Measurements from ENCODE around the gene DPP6. TPM values are rescaled to one million over a fixed set of nuclear protein-coding genes. Genes with fewer than 3 reads are reported as not detected.

The DPP6 gene
- total and polyA plus RNA-seq, 2 donors (not counting 1 experiment from before 2014, with no cell fraction given), result not detected

GRCh38 chr7:154620141-154620755, 568.0 kb downstream of the DPP6 start:
- no peaks in the 10 kb centered on the region for H3K27me3 ChIP-seq (replicated peaks in 1 of 4; ENCODE audit: control extremely low read depth in 1 of 4, control insufficient read depth in 3 of 4, insufficient read depth in 4 of 4, low read length in 3 of 4)
- no peaks in the 10 kb centered on the region for H3K27me3 Mint-ChIP-seq
- intact Hi-C loops (cut with micrococcal nuclease), result no loop called here
- no peak overlapping the region for H3K4me3 ChIP-seq (ENCODE audit: control extremely low read depth in 1 of 5, extremely low read depth in 1 of 5, insufficient read depth in 1 of 5, low read depth in 2 of 5, low read length in 4 of 5)
- no peak overlapping the region for H3K27ac Mint-ChIP-seq
- H3K79me2 ChIP-seq (ENCODE audit: control insufficient read depth, insufficient read depth, low read length), result no peaks in the 10 kb centered on the region
- H3K36me3 ChIP-seq (replicated peaks in 1 of 2; ENCODE audit: control extremely low read depth in 1 of 2, control insufficient read depth in 1 of 2, extremely low read depth in 1 of 2, insufficient read depth in 2 of 2, low read length in 1 of 2), result no peaks in the 10 kb centered on the region
- H3K4me3 Mint-ChIP-seq, result no peak overlapping the region
- H3K9me3 Mint-ChIP-seq (ENCODE audit: insufficient read depth), result no peaks in the 10 kb centered on the region
- no peak for DNase-seq
- no peak overlapping the region for H3K27ac ChIP-seq (ENCODE audit: low read length in 2 of 2)
- TF ChIP-seq CTCF (IDR thresholded peaks at IDR 0.05) (no peak), EZH2 (IDR thresholded peaks at IDR 0.05; ENCODE audit: borderline replicate concordance, insufficient read depth, low read depth, low read length, poor library complexity, severe bottlenecking) (no peak)
- H3K4me1 ChIP-seq (ENCODE audit: control insufficient read depth in 2 of 2, insufficient read depth in 2 of 2, low read length in 2 of 2), result no peaks in the 10 kb centered on the region
- peaks cover 0 to 11% (median 0%) of the 10 kb centered on the region in 3 donors for H3K9me3 ChIP-seq (ENCODE audit: control extremely low read depth in 1 of 3, control insufficient read depth in 2 of 3, insufficient read depth in 1 of 3, low read length in 2 of 3)
- H2AFZ ChIP-seq (ENCODE audit: insufficient read depth, low read depth, low read length, poor library complexity, severe bottlenecking), result no peak overlapping the region
- ChIA-PET POLR2A (no interaction called here), CTCF (no interaction called here)
- 97% methylated on average over 5 of the region's 9 CpGs for WGBS (ENCODE audit: insufficient coverage)
- H4K20me1 ChIP-seq (ENCODE audit: control insufficient read depth, insufficient read depth, low read length, poor library complexity, severe bottlenecking), result no peaks in the 10 kb centered on the region
- no peak overlapping the region for H3K9ac ChIP-seq (ENCODE audit: low read length)
- no peak overlapping the region for H3K4me2 ChIP-seq (replicated peaks; ENCODE audit: low read depth, low read length, poor library complexity, severe bottlenecking)
- no peaks in the 10 kb centered on the region for H3K4me1 Mint-ChIP-seq
- no peak for ATAC-seq (ENCODE audit: low read depth)

- no peak overlapping the region for H3K27ac Mint-ChIP-seq
- no CpG with 5 or more reads among the region's 22 CpGs for WGBS (ENCODE audit: insufficient coverage)
- POLR2A ChIA-PET, result no interaction called here
These were observed 571.2 kb downstream of the DPP6 start for GRCh38 chr7:154623399-154623798.

More at GRCh38 chr7:154623399-154623798, 571.2 kb downstream of the DPP6 start:
- Histone ChIP-seq H3K4me1 (ENCODE audit: control insufficient read depth in 2 of 2, insufficient read depth in 2 of 2, low read length in 2 of 2) (no peaks in the 10 kb centered on the region), H3K36me3 (replicated peaks in 1 of 2; ENCODE audit: control extremely low read depth in 1 of 2, control insufficient read depth in 1 of 2, extremely low read depth in 1 of 2, insufficient read depth in 2 of 2, low read length in 1 of 2) (no peaks in the 10 kb centered on the region), H4K20me1 (ENCODE audit: control insufficient read depth, insufficient read depth, low read length, poor library complexity, severe bottlenecking) (no peaks in the 10 kb centered on the region), H3K4me3 (ENCODE audit: control extremely low read depth in 1 of 5, extremely low read depth in 1 of 5, insufficient read depth in 1 of 5, low read depth in 2 of 5, low read length in 4 of 5) (no peak overlapping the region), H2AFZ (ENCODE audit: insufficient read depth, low read depth, low read length, poor library complexity, severe bottlenecking) (no peak overlapping the region), H3K4me2 (replicated peaks; ENCODE audit: low read depth, low read length, poor library complexity, severe bottlenecking) (no peak overlapping the region), H3K27ac (ENCODE audit: low read length in 2 of 2) (no peak overlapping the region), H3K79me2 (ENCODE audit: control insufficient read depth, insufficient read depth, low read length) (no peaks in the 10 kb centered on the region), H3K9ac (ENCODE audit: low read length) (no peak overlapping the region), H3K27me3 (replicated peaks in 1 of 4; ENCODE audit: control extremely low read depth in 1 of 4, control insufficient read depth in 3 of 4, insufficient read depth in 4 of 4, low read length in 3 of 4) (no peaks in the 10 kb centered on the region), H3K9me3 (ENCODE audit: control extremely low read depth in 1 of 3, control insufficient read depth in 2 of 3, insufficient read depth in 1 of 3, low read length in 2 of 3) (peaks cover 0 to 11% (median 0%) of the 10 kb centered on the region in 3 donors)
- Mint-ChIP-seq H3K27me3 (no peaks in the 10 kb centered on the region), H3K9me3 (ENCODE audit: insufficient read depth) (no peaks in the 10 kb centered on the region), H3K4me3 (no peak overlapping the region), H3K4me1 (no peaks in the 10 kb centered on the region)
- no peak for DNase-seq
- ATAC-seq (ENCODE audit: low read depth), result no peak
- CTCF ChIA-PET, result no interaction called here
- no peak for TF ChIP-seq CTCF (IDR thresholded peaks at IDR 0.05)
- TF ChIP-seq EZH2 (IDR thresholded peaks at IDR 0.05; ENCODE audit: borderline replicate concordance, insufficient read depth, low read depth, low read length, poor library complexity, severe bottlenecking), result no peak
- intact Hi-C loops (cut with micrococcal nuclease), result no loop called here

Measured in B cell (primary cell).